HK-2 (cell line): ENCODE data around the gene OS9.

Source experiments
- DNase-seq: peaks from one replicate; pipeline ENCODE4 v3.0.0-alpha.2; 2018; ENCODE audit not compliant: unreplicated experiment

Gene OS9

DNA sequence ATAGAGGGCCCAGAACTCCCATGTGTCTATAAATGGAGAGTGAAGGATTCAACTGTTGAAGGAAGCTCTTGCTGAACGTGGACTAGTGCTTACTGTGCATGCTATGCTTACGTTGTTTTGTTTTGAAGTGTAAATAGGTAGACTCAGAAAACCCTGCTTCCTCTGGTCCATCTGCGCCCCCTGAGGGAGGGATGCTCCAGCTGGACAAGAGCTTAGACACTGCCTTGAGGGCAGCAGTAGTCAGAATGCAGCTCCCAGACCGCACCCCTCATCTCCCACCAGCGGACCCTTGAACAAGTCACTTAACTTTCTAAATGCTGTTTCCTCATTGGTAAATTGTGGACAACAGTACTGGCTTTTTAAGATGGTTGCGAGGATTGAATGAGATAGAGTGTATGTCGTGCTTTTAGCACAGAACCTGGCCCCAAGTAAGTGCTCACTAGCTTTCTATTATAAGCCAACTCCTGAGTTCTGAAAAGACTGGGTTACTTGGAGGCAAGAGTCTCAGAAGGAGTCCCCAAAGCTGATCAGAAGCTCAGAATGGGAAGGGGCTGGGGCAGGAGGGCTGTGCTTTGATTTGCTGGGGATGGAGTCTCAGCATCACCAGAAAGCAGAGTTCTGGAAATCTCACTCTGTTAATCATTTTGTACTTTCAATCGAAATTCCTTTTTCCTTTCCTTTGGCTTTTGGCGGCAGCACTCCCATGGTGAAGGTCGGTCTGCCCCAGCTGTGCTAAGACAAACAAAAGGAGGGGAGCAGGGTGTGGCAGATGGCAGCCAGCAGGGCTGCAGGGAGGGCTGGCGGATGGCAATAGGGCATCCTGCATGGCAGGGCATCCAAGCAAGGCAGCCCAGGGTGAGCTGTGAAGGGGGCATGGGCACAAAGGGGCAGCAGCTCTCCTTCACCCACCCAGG is 29.0 kb downstream of the OS9 start:
- DNase-seq: no peak

DNA sequence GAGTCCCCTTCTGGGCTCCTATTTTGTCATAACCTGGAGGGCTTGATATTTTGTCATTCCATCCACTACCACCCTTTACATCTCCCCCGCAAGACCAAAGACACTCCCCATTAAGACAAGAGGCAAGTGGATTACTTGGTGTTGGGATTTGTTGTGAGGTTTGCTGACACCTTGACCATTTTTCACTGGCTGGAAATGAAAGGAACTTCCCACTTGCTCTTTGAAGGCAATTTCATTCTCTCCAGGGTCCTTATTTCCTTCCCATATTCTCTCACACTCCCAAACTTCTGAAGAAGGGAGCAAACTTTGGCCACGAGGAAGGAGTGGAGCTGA is 29.7 kb downstream of the OS9 start:
- no peak for DNase-seq

DNA sequence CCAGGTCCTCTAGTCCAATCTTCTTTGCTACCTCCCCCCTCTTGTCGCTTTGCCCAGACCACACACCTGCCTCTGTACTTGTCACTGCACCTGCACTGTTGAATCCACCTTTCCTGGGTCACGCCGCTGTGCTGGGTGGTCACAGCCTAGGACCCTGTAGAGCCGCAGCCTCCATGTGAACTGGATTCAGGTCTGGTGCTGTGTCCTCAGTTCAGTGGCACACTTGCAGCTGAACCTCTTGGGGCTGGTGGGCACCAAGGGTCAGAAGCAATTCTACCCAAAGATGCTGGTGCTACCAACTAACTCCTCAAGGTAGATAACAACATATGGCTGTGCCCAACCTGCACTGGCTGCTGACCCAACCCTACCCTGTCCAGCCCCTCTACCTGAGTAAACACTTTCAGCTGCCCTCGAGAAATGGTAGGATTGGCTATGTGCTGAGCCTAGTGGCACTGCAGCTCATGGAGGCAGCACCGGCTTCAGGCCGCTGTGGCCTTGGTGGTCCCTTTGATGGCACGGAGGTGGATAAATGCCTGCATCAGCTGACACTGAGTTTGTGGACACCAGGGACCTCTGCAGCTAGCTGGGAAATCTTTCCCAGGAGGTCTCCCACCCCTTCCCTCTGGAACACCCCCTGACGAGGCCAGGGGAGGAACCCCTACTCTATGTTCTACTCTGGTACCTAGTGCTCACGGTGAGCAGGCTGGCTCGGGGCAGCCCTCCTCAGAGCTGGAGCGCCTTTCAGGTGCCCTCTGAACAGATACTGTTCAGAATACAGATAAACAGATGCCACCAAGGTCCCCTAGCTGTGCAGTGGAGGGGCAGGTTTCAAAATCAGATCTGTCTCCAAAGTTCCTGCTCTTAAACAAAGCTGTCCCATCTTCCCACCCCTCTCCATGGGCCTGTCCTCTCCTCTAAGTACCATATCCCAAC is 30.3 kb downstream of the OS9 start:
- DNase-seq: no peak

DNA sequence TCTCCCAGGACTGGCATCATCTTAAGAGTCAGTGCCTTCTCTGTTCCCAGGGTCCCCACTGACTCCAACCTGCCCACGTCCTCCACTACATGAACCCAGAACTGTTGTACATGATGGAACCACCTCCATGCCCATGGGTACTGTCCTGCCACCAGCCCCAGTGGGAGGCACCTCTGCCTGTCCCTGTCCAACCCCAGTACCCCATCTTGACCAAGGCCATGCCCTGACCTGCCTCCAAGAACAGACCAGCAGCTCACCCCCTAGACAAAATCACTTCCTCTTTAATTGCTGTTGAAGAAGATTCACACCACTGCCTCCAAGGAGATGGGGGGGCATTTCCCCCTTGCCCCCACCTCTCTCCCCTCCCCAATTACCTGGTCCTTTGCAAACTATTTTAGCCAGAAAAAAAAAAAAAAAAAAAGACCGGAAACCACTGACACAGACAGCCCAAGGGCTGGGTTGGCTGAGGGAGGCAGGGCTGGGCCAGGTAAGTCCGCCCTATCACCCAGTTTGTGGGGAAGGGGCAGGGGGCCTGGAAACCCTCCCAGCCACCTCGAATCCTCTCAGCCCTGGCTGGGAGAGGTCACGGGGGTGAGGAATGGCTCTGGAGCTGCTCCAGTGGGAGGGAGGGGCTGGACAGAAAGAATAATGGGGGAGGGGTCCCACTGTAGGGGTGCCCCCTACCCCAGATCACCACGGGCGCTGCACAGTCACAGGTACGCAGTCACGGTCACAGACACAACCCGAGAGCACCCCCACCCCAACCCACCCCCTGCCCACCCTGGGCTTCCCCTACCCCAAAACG is 31.2 kb downstream of the OS9 start:
- no peak for DNase-seq

DNA sequence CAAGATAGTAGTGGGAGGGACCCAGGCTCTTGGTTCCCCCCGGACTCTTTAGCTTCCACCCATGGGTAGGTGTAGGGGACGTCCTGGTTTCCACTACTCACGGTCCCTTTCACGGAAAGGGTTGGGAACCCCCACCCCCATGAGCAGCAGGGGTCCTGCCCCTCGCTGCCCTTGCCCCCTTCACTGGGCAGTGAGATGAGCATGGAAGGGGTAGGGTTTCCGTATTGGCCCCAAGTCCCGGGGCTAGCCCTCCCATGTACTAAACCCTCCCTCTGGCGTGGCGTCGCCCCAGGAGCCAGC is 31.9 kb downstream of the OS9 start:
- DNase-seq: no peak

DNA sequence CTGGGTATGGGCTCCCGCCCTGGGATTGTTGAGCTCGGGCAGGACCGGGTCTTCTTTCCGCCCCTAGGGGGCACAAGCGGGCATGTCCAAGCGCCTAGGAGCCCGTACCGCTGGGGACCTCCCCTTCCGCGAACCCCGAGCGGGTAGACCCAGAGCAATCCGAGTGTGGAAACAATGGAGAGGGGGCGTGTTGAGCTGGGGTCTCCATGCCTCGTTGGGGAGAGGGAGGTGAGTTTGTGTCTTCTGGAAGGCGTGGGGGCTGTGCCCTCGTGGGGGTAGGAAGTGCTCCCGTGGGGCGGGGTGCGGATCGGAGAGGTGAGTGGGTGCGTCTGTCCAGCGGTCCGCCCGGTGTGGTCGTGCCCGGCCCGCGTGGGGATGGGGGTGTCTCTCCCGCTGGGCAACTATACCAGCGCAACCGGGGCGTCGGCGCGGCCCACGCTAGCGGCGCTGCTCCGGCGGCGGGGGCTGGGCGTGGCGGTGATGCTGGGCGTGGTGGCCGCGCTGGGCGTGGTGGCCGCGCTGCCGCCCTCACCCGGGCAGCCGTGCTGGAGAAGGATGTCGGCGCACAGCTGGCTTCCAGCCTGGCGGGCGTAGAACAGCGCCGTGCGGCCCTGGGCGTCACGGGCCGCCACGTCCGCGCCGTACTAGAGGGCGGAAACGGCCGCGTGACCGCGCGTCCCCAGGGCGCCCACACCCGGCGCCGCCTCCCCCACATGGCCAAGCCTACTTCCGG is 32.4 kb downstream of the OS9 start:
- peak; percentile 89 for DNase-seq

DNA sequence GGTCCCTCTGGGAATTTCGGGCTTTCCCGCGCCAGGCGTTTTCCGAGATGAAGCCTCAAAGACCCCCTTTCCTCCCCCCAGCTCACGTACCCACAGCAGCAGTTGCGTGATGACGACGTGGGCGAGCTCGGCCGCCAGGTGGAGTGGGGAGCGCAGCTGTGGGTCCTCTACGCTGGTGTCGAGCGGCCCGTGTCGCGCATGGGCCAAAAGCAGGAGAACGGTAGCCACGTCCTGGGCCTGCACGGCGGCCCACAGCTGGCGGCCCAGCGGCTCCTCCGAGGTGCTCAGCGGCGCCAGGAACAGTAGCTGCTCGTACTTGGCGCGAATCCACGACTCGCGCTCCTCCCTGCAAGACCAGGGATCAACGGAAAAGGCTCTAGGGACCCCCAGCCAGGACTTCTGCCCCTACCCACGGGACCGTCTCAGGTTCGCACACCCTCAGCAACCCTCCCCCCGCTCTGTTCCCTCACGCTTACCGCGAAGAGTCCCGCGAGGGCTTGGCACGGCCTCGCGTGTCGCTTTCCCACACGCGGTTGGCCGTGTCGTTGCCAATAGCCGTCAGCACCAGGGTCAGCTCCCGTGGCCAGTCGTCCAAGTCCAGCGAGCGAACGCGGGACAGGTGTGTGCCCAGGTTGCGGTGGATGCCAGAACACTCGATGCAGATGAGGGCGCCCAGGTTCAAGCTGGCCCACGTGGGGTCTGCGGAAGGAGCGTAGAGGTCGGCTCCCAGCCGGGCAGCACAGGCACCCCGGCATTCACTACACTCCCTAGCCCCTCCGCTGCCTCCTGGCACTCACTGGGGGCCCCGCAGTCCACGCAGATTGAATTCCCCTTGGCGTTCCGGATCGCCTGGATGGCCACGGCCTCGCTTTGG is 33.2 kb downstream of the OS9 start:
- no peak for DNase-seq

DNA sequence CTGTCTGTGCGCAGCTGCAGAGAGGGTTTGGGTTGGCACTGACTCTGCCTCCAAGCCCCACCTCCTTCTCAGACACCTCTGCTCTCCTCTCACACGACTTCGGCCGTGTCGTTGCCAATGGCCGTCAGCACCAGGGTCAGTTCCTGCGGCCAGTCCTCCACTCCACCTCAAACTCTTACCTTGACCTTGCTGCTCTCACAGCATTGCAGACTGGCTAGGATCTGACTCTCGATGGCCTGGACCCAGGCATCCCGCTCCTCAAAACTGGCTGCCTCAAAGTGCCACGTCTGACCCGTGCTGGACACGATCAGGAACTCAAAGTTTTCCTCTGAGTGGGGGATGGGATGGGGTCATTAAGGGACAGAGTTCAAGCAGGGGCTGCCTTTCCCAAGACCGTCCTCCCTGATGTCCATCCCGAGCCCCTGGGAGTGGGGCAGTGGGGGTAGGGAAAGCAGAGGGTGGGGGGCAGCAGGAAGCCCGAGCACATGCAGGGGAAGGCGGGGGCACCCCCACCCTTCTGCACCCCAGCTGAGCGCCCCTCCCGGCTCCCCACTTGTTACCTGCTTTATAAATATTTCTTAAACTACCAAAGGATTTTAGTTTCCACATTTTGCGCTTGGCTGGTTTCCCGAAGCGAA is 33.9 kb downstream of the OS9 start:
- no peak for DNase-seq

DNA sequence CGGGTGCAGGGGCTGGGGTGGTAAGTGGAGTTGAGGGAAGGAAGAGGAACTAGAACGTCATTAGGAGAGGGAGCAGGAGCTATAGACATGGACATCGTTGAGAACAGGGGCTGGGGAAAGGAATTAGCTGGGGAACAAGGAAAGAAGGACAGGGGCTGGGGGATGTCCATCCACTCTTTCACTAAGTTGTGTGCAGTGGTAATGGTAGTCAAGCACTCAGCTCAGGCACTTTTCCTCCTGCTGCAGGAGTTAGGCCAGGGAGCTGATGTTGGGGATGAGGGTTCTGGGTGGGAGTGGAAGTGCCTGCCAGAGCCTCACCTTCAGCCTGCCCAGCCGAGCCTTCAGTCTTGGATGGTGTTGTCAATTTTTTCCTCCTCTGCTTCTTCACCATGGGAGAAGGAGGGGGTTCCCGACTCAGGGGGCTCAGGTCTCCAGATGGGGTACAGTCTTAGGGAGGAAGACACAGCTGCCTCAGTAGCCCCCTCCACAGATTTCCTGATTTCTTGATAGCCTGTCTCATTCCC is 35.5 kb downstream of the OS9 start:
- DNase-seq: no peak

DNA sequence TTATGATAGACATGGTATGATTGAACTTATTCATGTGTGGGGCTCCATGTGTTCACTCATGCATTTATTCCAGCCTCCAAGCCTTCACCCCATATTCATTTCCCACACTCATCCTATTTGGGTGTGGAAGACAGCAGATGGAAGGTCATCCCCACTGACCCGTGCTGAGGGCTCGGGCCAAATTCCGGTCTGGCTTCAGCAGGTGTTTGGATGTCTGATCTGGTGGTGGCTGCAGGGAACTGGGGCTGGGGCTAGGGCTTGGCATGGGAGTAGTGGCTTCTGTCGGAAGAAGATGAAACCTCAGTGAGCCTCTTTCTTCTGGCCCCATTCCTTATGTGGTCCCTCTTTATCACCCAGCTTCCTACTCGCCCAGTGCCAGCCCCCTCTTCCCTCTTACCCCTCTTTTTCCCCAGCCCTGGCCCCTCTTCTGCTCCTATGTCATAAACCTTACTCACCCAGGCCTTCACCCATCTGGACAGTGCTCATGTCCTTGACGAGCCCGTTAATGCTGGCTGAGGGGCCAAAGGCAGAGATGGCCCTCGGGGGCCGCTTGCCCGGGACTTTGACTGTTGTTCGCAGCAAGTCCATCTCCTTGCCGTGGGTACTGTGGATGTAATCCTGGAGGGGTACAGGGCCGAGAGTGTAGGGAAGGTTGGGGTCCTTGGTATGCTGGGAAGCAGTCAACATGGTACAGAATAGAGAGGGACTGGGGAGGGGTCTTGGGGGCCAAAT is 36.6 kb downstream of the OS9 start:
- no peak for DNase-seq

DNA sequence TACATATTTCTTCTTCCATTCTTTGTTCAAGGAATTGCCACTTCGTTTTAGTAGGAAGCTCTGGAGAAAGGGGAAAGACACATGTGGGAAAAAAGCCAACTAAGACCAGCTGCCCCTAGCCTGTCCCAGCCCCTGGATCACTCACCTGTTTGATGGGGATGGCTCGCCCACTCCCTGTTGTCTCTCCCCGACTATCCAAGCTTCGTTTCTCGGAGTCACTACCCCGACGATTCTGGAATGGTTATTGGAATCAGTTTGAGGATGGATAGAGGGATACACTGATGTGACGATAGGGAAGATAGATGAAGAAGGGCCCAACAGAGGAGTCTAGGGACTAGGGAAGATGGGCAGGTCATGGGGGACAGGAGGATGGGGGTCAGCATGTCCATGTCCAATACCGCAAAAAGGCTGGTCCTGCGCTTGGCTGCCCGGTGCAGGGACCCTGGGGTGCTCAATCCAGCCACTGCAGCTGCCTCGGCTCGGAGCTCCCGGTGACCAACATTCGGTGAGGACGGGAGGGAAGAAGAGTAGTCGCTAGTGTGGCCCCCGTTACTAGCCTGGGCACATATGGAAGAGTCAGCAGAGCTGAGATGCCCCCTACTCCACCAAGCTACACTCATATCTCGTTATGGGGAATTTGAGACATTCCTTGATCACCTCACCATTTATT is 37.6 kb downstream of the OS9 start:
- DNase-seq: no peak

DNA sequence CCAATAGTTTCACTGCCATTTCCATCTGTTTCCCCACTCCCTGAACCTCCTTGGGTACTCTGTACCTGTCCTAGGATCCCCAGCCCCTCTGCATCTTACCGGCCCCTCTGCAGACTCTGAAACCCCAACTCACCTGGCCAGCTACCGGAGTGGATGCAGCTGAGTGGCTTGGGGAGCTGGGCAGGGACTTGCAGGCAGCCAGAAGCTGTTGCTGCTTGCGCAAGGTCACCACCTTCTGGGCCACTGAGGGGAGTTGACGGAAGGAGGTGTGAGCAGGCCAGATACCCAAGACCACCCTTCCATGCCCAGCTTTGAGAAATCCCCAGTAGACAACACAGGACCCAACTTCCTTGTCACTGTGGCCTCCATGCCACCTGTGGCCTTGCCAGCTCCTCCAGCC is 38.3 kb downstream of the OS9 start:
- no peak for DNase-seq

DNA sequence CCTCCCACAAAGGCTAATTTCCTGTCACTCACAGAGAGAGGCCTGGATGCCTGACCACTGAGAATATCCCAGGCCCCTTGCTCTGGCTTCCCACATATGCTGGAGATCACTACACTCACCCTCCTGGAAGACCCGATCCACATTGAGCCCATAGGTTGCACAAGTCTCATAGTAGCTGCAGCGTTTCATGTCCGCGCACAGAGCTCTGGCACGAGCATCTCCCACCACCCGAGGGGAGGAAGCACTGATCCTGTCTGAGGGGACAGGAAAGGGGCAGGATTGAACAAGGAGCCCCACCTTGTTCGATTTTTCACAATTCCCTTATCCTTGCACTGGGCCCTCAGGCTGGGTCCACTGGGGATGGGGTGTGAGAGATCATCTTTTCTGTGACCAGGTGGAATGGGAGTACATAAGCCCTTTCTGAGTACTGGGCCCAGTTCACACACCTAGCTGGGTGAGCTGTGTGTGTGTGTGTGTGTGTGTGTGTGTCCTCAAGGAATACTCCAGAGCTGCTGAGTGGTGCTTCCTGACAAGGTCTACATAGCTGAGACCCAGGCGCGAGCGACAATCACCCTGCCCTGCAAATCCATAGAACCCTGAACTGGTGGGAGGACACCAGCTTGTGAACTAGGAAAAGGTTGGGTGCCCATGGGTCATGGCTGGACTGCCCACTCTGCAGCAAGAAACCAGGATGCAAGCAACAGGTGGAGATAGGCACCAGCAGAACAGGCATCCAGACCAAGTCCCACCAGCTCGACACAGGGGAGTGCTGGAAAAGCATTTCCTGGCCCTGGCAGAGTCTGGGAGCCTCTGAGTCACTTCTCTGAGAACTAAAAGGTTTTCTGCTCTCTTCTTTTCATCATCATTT is 39.0 kb downstream of the OS9 start:
- no peak for DNase-seq

DNA sequence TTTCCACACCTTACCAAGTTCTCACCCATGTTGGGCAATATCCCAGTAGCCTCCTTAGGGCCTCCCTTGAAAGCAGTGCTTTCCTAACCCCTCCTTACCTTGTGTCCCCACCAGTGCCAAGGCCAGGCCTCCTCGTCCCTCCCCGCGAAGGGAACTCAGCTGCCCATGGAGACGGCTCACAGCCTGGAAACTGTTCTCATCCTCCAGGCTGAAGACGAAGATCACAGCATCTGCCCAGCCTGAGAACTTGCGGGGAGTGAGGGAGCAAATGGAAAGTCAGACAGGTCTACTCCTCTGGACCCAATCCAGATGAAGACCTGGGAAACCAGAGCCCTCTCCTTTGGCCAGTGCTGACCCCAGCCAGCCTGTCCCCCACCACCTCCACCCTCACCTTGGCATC is 40.0 kb downstream of the OS9 start:
- no peak for DNase-seq

DNA sequence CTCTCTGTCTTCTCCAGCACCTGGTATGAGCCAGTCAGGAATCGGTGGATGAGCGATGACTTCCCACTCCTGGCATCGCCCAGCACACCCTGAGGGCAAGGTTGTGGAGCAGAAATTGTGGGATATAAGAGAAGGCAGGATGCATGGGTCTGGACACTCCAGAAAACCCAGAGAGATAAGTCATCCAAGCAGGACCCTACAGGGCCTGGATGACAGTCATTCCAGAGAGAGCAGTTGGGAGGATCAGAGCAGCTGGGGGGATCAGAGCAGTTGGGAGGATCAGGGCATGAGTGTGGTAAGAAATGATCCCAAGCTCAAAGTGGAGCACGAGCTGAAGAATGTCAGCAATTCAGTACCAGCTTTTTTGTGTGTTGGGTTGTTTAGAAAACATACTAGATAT is 40.7 kb downstream of the OS9 start:
- DNase-seq: no peak

DNA sequence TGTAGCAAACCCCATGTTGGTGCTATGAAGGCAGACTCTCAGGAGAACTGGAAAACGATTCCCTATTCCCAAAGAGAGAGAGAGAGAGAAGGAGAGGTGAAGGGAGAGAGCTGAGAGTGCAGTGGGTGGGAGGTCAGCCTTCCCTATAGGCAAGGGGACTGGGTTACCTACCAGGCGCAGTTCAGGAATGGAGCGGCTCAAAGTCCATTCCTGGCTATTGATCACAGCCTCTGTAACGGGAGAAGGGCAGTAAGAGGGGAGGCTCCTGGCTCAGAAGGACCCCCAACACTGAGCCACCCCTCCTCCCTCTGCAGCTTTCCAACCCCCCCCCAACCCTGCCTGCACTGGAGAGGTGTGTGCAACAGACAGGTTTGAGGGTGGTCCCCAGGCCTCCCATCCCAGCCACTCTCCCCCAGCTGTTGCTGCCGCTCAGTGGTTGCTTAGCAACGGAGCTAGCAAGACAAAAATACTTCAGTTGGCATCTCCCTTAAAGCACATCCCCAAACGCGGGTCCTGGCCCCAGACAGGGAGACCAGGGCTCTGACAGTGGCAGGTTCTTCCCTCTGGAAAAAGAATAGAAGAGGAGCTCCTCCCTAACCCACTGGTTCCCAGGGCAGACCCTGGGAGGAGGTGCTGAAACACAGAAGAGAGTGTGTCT is 41.4 kb downstream of the OS9 start:
- no peak for DNase-seq
